Activated CD4-positive, CD25-positive, alpha-beta regulatory T cell treated with anti-CD3 and anti-CD28 coated beads, Interleukin-2, amount 50 U/mL, for 16 hours (primary cell): ENCODE results near the gene C2.
"Not testable (repeated sequence)": the region's sequence is repeated elsewhere in the genome, so short reads cannot be mapped to it uniquely, and the experiment has no call there.

Source experiments
- DNase-seq: peaks from one replicate; pipeline ENCODE4 v3.0.0-alpha.2; 2020; ENCODE audit warnings: low read depth, low spot score

The C2 gene

DNA sequence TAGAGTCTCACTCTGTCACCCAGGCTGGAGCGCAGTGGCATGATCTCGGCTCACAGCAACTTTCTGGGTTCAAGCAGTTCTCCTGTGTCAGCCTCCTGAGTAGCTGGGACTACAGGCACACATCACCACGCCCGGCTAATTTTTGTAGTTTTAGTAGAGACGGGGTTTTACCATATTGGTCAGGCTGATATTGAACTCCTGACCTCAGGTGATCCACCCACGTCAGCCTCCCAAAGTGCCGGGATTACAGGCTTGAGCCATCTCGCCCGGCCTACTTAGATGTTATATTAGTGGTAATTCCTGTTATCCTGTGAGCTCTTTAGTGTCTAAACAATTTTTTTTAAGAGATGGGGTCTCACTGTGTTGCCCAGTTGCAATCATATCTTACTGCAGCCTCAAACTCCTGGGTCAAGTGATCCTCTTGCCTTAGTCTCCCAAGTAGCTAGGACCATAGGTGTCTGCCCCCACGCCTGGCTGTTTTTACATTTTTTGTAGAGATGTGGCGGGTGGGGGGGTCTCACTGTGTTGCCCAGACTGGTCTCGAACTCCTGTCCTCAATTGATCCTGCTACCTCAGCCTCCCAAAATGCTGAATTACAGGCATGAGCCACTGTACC, 50.4 kb downstream of the C2 start:
- DNase-seq = no peak

DNA sequence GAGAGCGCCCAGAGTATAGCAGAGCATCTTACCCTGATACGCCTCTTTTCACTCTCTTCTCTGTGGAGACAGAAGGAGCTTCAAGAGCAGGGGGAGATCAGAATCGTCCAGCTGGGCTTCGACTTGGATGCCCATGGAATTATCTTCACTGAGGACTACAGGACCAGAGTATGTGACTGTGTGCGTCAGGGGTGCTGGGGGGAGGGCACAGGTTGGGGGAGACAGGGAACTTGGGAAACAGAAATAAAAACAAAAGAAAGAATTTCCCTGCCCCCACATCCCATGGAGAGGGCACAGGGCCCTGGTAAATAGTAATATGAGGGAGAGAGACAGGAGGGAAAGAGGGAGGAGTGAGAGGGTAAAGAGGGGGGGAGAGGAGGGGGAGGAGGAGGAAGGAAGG, 51.3 kb downstream of the C2 start:
- no peak for DNase-seq

DNA sequence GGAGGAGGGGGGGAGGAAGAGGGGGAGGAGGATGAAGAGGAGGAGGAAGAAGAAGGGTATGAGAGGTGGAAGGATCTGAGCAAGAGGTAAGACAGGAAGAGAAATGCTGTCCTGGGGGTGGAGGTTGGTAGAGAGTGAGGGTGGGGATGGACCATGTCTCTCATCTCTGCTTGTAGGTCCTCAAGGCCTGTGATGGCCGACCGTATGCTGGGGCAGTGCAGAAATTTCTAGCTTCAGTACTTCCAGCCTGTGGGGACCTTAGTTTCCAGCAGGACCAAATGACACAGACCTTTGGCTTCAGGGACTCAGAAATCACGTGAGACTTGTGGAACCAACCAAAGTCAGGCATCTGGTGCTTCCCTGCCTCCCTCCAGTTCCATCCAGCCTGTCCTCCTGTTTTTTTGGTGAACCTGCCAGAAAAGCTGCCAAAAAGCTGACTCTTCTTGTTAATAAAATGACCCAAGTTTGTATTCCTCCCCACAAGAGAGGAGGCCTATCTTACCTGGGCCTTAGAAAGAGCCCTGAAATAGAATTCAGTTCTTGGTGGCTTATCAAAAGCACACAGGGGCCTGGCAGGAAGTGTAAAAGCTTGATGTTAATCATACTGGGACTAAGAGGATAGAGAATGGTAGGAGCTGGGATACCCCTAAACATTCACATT, 51.9 kb downstream of the C2 start:
- DNase-seq = no peak

DNA sequence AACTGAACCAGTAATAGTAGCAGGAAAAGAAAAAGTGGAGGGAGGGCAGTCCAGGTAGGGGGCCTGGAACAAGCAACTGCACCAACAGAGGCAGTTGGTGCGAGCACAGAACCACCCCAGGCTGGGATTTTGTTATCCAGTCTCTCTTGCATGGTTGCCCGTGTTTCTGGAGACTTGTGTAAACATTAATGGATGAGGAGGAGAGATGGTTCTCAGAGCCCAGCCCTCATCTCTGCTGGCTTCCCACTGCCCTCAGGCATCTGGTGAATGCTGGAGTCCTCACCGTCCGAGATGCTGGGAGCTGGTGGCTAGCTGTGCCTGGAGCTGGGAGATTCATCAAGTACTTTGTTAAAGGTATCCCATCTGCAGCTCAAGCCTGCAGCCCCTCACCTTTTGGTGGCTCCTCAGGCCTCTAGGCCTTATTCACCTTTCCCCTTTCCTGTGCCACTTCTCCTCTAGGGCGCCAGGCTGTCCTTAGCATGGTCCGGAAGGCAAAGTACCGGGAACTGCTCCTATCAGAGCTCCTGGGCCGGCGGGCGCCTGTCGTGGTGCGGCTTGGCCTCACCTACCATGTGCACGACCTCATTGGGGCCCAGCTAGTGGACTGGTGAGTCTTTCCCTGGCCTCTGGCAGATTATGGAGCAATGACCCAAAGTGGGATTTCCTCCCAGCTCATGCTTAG, 52.8 kb downstream of the C2 start:
- not testable (repeated sequence) for DNase-seq

DNA sequence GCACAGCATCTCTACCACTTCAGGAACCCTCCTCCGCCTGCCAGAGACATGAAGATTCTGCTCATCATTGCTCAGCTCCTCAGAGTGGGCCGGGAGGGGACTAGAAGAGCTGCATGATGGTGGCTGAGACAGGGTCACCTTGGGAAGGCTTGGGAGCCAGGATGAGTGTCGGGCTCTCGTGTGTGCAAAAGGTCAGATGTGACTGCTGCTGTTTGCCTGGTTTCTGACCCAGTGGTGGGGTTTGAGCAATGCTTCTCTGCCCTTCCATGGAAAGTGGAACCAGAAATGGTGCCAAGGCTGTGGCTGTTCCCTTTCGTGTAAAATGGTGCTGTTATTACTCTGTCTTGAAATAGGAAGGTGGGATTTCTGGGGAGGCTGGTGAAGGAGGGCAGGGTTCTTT, 53.5 kb downstream of the C2 start:
- not testable (repeated sequence) for DNase-seq

DNA sequence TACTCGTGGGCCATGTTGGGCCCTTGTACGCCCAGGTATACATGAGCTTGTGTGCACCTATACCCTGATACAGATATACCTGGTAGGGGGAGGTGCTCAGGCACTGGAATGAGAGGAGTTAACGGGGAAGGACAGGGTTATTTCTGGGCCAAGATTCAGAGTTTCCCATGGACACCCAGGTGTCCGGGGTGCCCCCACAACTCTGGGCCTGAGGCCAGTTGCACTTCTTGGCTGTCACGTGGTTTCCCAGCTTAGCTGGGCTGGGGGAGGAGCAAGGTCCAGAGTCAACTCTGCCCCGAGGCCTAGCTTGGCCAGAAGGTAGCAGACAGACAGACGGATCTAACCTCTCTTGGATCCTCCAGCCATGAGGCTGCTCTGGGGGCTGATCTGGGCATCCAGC, 54.2 kb downstream of the C2 start, which contains the start of gene C4A:
Gene C4A (plus strand): TSS at position 314 of the 400 bp plus-strand sequence. CDS start 51 bp downstream, at position 365.
- DNase-seq = not testable (repeated sequence)

DNA sequence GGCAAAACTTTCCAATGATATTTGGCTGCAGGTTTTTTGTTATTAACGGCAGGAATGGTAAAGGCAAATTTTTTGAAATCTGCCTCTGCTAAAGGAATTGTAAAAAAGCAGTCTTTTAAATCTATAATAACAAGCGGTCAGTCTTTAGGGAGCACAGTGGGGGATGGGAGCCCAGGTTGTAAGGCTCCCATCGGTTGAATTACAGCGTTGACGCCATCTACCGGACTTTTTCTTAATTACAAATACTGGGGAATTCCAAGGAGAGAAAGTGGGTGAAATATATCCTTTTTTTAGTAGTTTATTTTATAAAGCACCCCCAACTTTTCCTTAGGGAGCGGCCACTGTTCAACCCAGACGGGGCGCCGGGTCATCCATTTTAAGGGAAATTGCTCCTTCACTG, 61.8 kb downstream of the C2 start:
- not testable (repeated sequence) for DNase-seq

DNA sequence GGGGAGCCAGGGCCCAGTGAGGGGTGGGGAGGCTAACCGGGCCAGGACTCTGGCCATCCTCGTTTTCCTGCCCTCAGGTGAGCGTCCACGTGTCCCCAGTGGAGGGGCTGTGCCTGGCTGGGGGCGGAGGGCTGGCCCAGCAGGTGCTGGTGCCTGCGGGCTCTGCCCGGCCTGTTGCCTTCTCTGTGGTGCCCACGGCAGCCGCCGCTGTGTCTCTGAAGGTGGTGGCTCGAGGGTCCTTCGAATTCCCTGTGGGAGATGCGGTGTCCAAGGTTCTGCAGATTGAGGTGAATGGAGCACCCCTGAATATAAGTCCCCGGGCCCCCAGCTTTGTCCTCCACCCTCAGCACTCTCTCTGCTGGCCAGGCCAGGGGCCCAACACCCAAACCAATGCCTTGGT, 66.9 kb downstream of the C2 start:
- DNase-seq = not testable (repeated sequence)
